B cell (primary cell): Measurements from ENCODE around the gene MVB12B. TPM values are rescaled to one million over a fixed set of nuclear protein-coding genes. Genes with fewer than 3 reads are reported as not detected.

Experiments used
- ATAC-seq: fragments of 200-7000 bp; cut with Tn5 transposase; one replicate; pipeline ENCODE4 v1.10.0; 2021; ENCODE audit warnings: low read depth, mild to moderate bottlenecking, moderate number of reproducible peaks, moderate library complexity
- CTCF ChIA-PET: fragments of 350-600 bp; sonication (Branson Sonifier 250); formaldehyde crosslinking; loops from one replicate; lab custom pipeline; 2021; ENCODE audit warnings: antibody characterized with exemption, inconsistent platforms; lab: Charles Lee
- POLR2A ChIA-PET: fragments of 350-600 bp; sonication (Branson Sonifier 250); formaldehyde crosslinking; loops from one replicate; lab custom pipeline; 2021; ENCODE audit warnings: antibody characterized with exemption; lab: Charles Lee
- DNase-seq: peaks from one replicate; pipeline ENCODE4 v3.0.0; 2013
- H2AFZ ChIP-seq: 2 replicates; pipeline ENCODE4 v1.6.1; 2012; ENCODE audit warnings: mild to moderate bottlenecking, low read depth, low read length; ENCODE audit not compliant: insufficient read depth, poor library complexity, severe bottlenecking
- H3K27ac ChIP-seq, 2 donors: 1 replicate in 1 of 2; 2 replicates in 1 of 2; pipeline ENCODE4 v1.5.1; 2012 to 2013; ENCODE audit warnings: low read length in 2 of 2, mild to moderate bottlenecking in 2 of 2, moderate library complexity in 1 of 2
- H3K27me3 ChIP-seq, 4 experiments: fragments of 200-600 bp in 1 of 4; sonication (generic) in 1 of 4; replicated peaks in 1 of 4; 1 replicate in 2 of 4; 2 replicates in 2 of 4; pipeline versions ENCODE4 v1.6.1 to v1.7.0; 2013 to 2016; ENCODE audit warnings: low read length in 3 of 4, mild to moderate bottlenecking in 2 of 4, mixed read lengths in 1 of 4, moderate library complexity in 1 of 4; ENCODE audit not compliant: insufficient read depth in 4 of 4, control insufficient read depth in 3 of 4; ENCODE audit errors: control extremely low read depth in 1 of 4
- H3K36me3 ChIP-seq, 2 experiments: replicated peaks in 1 of 2; 1 replicate in 1 of 2; 2 replicates in 1 of 2; pipeline versions ENCODE4 v1.6.1 to v1.7.1; 2013; ENCODE audit warnings: low read length in 1 of 2; ENCODE audit not compliant: insufficient read depth in 2 of 2, control insufficient read depth in 1 of 2; ENCODE audit errors: control extremely low read depth in 1 of 2, extremely low read depth in 1 of 2
- H3K4me1 ChIP-seq, 2 donors: fragments of 200-600 bp in 1 of 2; sonication (generic) in 1 of 2; 1 replicate in 1 of 2; 2 replicates in 1 of 2; pipeline versions ENCODE4 v1.5.1 to v1.6.1; 2013 to 2017; ENCODE audit warnings: low read length in 2 of 2; ENCODE audit not compliant: control insufficient read depth in 2 of 2, insufficient read depth in 2 of 2
- H3K4me2 ChIP-seq: replicated peaks from 2 replicates; pipeline ENCODE3; 2012; ENCODE audit warnings: mild to moderate bottlenecking, low read depth, low read length; ENCODE audit not compliant: poor library complexity, severe bottlenecking
- H3K4me3 ChIP-seq, 5 experiments: fragments of 200-600 bp in 1 of 5; sonication (generic) in 1 of 5; 1 replicate in 3 of 5; 2 replicates in 2 of 5; pipeline versions ENCODE4 v1.5.1 to v1.7.0; 2011 to 2016; ENCODE audit warnings: low read length in 4 of 5, mild to moderate bottlenecking in 4 of 5, low read depth in 2 of 5, control low read depth in 1 of 5, moderate library complexity in 1 of 5; ENCODE audit not compliant: insufficient read depth in 1 of 5; ENCODE audit errors: control extremely low read depth in 1 of 5, extremely low read depth in 1 of 5
- H3K79me2 ChIP-seq: fragments of 200-600 bp; sonication (generic); one replicate; pipeline ENCODE4 v1.6.0; 2016; ENCODE audit warnings: low read length; ENCODE audit not compliant: control insufficient read depth, insufficient read depth
- H3K9ac ChIP-seq: fragments of 200-600 bp; sonication (generic); 2 replicates; pipeline ENCODE4 v1.6.1; 2017; ENCODE audit warnings: mild to moderate bottlenecking, low read length, moderate library complexity
- H3K9me3 ChIP-seq, 3 donors: one replicate each; pipeline versions ENCODE4 v1.6.1 to v1.7.1; 2013; ENCODE audit warnings: low read length in 2 of 3; ENCODE audit not compliant: control insufficient read depth in 2 of 3, insufficient read depth in 1 of 3; ENCODE audit errors: control extremely low read depth in 1 of 3
- H4K20me1 ChIP-seq: 2 replicates; pipeline ENCODE4 v1.6.0; 2012; ENCODE audit warnings: mild to moderate bottlenecking, low read length; ENCODE audit not compliant: insufficient read depth, control insufficient read depth, poor library complexity, severe bottlenecking
- H3K27ac Mint-ChIP-seq: one replicate; pipeline ENCODE4 v1.8.0; 2021; ENCODE audit warnings: mixed read lengths
- H3K27me3 Mint-ChIP-seq: one replicate; pipeline ENCODE4 v1.8.0; 2021; ENCODE audit warnings: mixed read lengths
- H3K4me1 Mint-ChIP-seq: one replicate; pipeline ENCODE4 v1.8.0; 2021; ENCODE audit warnings: mixed read lengths
- H3K4me3 Mint-ChIP-seq: one replicate; pipeline ENCODE4 v1.8.0; 2021; ENCODE audit warnings: mixed read lengths
- H3K9me3 Mint-ChIP-seq: one replicate; pipeline ENCODE4 v1.8.0; 2022; ENCODE audit warnings: mixed read lengths; ENCODE audit not compliant: insufficient read depth
- EZH2 ChIP-seq: IDR thresholded peaks from 2 replicates; pipeline ENCODE4 v1.6.1; 2012; ENCODE audit warnings: borderline replicate concordance, low read depth, mild to moderate bottlenecking, moderate library complexity, low read length; ENCODE audit not compliant: insufficient read depth, poor library complexity, severe bottlenecking
- WGBS: methylation state at CpG from one replicate; pipeline ENCODE4 v1.1.5; 2013; ENCODE audit warnings: missing lambda C conversion rate; ENCODE audit not compliant: insufficient coverage; 5-methylcytosine and 5-hydroxymethylcytosine counted together
- intact Hi-C: fragments of 100-400 bp; cut with micrococcal nuclease; formaldehyde crosslinking; loops from one replicate; pipeline ENCODE4 v1.10.0; 2022
- polyA plus RNA-seq: library from polyadenylated mRNA; depleted of rRNA; stranded (reverse); fragments of >200 nt; gene quantifications from 2 replicates; pipeline ENCODE4 v1.2.3, GENCODE V29; 2012
- total RNA-seq, 2 donors: library from RNA; stranded (reverse); fragments of 120-200 nt in 1 of 2; gene quantifications; 1 replicate in 1 of 2; 2 replicates in 1 of 2; pipeline versions ENCODE4 v1.2.3 to v1.2.4, GENCODE V29; 2013 to 2022
- TF ChIP-seq, protein P1 (sequence below): fragments of 200-600 bp; IDR thresholded peaks from one replicate; pipeline ENCODE4 v1.8.0; 2022; ENCODE audit warnings: antibody characterized with exemption, mild to moderate bottlenecking

MVB12B gene
- total and polyA plus RNA-seq, 2 donors (not counting 1 experiment from before 2014, with no cell fraction given): 1.2 to 9.8 TPM

DNA sequence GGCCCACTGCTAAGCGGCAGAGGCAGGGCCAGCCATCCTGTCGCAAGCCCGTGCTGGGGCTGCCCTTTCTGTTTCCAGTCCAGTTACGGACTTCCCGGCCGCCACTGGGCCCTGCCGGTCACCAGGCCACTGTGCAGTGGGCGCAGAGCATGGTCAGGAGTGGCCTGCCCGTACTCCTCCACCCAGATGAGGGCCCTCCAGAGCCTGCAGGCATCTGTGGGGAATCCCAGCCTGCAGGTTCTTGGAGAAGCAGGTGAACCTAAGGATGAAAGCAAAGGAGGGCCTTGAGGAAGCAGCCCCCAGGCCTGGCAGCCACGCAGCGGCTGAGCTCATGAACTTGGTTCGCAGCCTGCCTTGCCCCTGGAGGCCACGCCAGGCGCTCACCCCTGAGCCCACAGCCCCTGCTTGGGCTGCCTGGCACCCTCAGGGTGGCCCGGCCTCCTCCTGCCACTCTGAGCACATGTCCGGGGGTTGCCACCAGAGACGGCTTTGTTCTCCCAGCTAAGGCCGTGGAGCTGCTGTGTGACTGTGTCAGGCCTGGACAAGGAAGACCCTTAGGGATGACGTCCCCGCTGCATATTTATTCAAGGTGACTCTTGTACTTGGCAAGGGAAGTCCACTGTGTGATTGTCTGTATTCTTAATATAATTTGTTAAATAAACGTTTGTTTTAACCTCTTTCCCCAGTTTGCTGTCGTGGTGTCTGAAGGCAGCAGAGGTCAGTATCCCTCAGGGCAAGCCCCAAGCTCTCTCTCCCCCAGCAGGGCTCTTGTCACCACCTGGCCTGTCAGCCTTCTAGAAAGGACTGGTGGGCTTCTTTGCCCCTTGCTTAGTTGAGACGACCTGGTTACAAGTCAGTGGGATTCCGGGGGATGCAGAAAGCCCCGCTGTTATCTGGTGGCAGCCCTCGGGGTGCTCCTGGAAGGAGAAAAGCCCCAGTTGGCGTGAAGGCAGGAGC lies 180.0 kb downstream of the MVB12B start:
- Mint-ChIP-seq H3K27me3 (peaks cover 17% of the 10 kb centered on the region), H3K4me3 (no peak overlapping the region), H3K9me3 (no peaks in the 10 kb centered on the region), H3K4me1 (no peaks in the 10 kb centered on the region), H3K27ac (no peak overlapping the region)
- H3K9me3 ChIP-seq: no peaks in the 10 kb centered on the region
- ATAC-seq (no peak), DNase-seq (no peak)
- no peak for TF ChIP-seq EZH2
- TF ChIP-seq, protein P1, sequence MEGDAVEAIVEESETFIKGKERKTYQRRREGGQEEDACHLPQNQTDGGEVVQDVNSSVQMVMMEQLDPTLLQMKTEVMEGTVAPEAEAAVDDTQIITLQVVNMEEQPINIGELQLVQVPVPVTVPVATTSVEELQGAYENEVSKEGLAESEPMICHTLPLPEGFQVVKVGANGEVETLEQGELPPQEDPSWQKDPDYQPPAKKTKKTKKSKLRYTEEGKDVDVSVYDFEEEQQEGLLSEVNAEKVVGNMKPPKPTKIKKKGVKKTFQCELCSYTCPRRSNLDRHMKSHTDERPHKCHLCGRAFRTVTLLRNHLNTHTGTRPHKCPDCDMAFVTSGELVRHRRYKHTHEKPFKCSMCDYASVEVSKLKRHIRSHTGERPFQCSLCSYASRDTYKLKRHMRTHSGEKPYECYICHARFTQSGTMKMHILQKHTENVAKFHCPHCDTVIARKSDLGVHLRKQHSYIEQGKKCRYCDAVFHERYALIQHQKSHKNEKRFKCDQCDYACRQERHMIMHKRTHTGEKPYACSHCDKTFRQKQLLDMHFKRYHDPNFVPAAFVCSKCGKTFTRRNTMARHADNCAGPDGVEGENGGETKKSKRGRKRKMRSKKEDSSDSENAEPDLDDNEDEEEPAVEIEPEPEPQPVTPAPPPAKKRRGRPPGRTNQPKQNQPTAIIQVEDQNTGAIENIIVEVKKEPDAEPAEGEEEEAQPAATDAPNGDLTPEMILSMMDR: no peak
- H2AFZ ChIP-seq: no peak overlapping the region
- ChIA-PET POLR2A (no interaction called here), CTCF (interaction anchor here (1.3 to 16.6 kb wide), 4 partner anchors 15 to 61 kb away, joined by 3 to 167 read pairs (median 4); no protein-coding TSS in a partner anchor)
- H3K79me2 ChIP-seq: no peaks in the 10 kb centered on the region
- H3K4me1 ChIP-seq: no peaks in the 10 kb centered on the region
- no peak overlapping the region for H3K4me2 ChIP-seq
- H3K36me3 ChIP-seq: no peaks in the 10 kb centered on the region
- H3K27ac ChIP-seq: no peak overlapping the region
- H4K20me1 ChIP-seq: no peaks in the 10 kb centered on the region
- peaks cover 0 to 11% (median 0%) of the 10 kb centered on the region in 4 experiments for H3K27me3 ChIP-seq
- 91% methylated on average over 24 of the region's 27 CpGs for WGBS
- intact Hi-C loops: no loop called here
- no peak overlapping the region for H3K4me3 ChIP-seq
- H3K9ac ChIP-seq: no peak overlapping the region
